ENCODE data around the gene TTF2.

GRCh38 chr1:117034791-117035290 lies 25.3 kb upstream of the TTF2 start:
- TF ChIP-seq CTCF (IDR thresholded peaks at IDR 0.05; ENCODE audit: borderline replicate concordance, extremely low read depth, low read length, poor library complexity, severe bottlenecking): no peak
- no peak for TF ChIP-seq EZH2 (IDR thresholded peaks at IDR 0.05; ENCODE audit: borderline replicate concordance, low read depth, low read length, severe bottlenecking)

Data from DND-41 (cell line).